WTC11 (cell line): Measurements from ENCODE around the gene CAMK2A. TPM values are rescaled to one million over a fixed set of nuclear protein-coding genes. Genes with fewer than 3 reads are reported as not detected.

Experiments
- ATAC-seq: fragments of 200-7000 bp; cut with Tn5 transposase; 2 replicates; pipeline ENCODE4 v1.10.0; 2021; ENCODE audit warnings: mild to moderate bottlenecking, moderate library complexity
- CTCF ChIA-PET: fragments of 300-600 bp; sonication (Branson Sonifier 250); formaldehyde crosslinking; loops from one replicate; lab custom pipeline; 2021; ENCODE audit warnings: antibody characterized with exemption; lab: Charles Lee
- POLR2A ChIA-PET: fragments of 350-600 bp; sonication (Branson Sonifier 250); formaldehyde crosslinking; loops from one replicate; lab custom pipeline; 2021; ENCODE audit warnings: antibody characterized with exemption; lab: Charles Lee
- DNase-seq: peaks from one replicate; pipeline ENCODE4 v3.0.0; 2021; ENCODE audit warnings: low spot score
- H3K27ac Mint-ChIP-seq: 2 replicates; pipeline ENCODE4 v1.8.0; 2021; ENCODE audit warnings: mixed read lengths
- H3K27me3 Mint-ChIP-seq: 2 replicates; pipeline ENCODE4 v1.8.0; 2021; ENCODE audit warnings: low read depth, mild to moderate bottlenecking, moderate library complexity, mixed read lengths
- H3K36me3 Mint-ChIP-seq: 2 replicates; pipeline ENCODE4 v1.8.0; 2021; ENCODE audit warnings: mixed read lengths
- H3K4me1 Mint-ChIP-seq: 2 replicates; pipeline ENCODE4 v1.8.0; 2022; ENCODE audit warnings: mixed read lengths
- H3K4me3 Mint-ChIP-seq: 2 replicates; pipeline ENCODE4 v1.8.0; 2021; ENCODE audit warnings: mild to moderate bottlenecking, moderate library complexity, mixed read lengths
- H3K9me3 Mint-ChIP-seq: 2 replicates; pipeline ENCODE4 v1.8.0; 2021; ENCODE audit warnings: mixed read lengths
- ATF2 ChIP-seq: sonication (generic); formaldehyde crosslinking; IDR thresholded peaks from 2 replicates; pipeline ENCODE4 v1.8.1; 2022; ENCODE audit warnings: low read depth, missing genetic modification reagents, borderline replicate concordance
- CBFB ChIP-seq: sonication (generic); formaldehyde crosslinking; IDR thresholded peaks from 2 replicates; pipeline ENCODE4 v1.8.1; 2022; ENCODE audit warnings: mild to moderate bottlenecking, low read depth, missing genetic modification reagents
- ETV6 ChIP-seq: sonication (generic); formaldehyde crosslinking; IDR thresholded peaks from 2 replicates; pipeline ENCODE4 v1.8.1; 2022; ENCODE audit warnings: mild to moderate bottlenecking, missing genetic modification reagents
- IRF2 ChIP-seq: sonication (generic); formaldehyde crosslinking; IDR thresholded peaks from 2 replicates; pipeline ENCODE4 v1.8.0; 2022; ENCODE audit warnings: low read depth, missing genetic modification reagents, borderline replicate concordance
- NFE2L1 ChIP-seq: sonication (generic); formaldehyde crosslinking; IDR thresholded peaks from 2 replicates; pipeline ENCODE4 v1.8.1; 2023; ENCODE audit warnings: missing genetic modification reagents
- PRDM15 ChIP-seq: sonication (generic); formaldehyde crosslinking; IDR thresholded peaks from 2 replicates; pipeline ENCODE4 v1.8.0; 2022; ENCODE audit warnings: missing genetic modification reagents
- STAT6 ChIP-seq: sonication (generic); formaldehyde crosslinking; conservative IDR thresholded peaks from 2 replicates; pipeline ENCODE4 v1.8.1; 2023; ENCODE audit warnings: mild to moderate bottlenecking, low read depth, missing genetic modification reagents, moderate library complexity
- ZMAT4 ChIP-seq: fragments of 250-450 bp; sonication (Bioruptor Pico); IDR thresholded peaks from 2 replicates; pipeline ENCODE4 v1.9.0; 2021; ENCODE audit warnings: mild to moderate bottlenecking
- ZNF263 ChIP-seq: sonication (generic); formaldehyde crosslinking; IDR thresholded peaks from 2 replicates; pipeline ENCODE4 v1.8.1; 2022; ENCODE audit warnings: low read depth, mild to moderate bottlenecking, moderate library complexity, missing genetic modification reagents
- total RNA-seq: library from RNA; stranded (reverse); gene quantifications from 3 replicates; pipeline ENCODE4 v1.2.3, GENCODE V29; 2021

CAMK2A gene
- total RNA-seq, 1 experiment from 2014 or later = 0.13 TPM

GRCh38 chr5:150301901-150302300 lies 12.3 kb upstream of the CAMK2A start:
- ATAC-seq (no peak), DNase-seq (no peak)
- no peak overlapping the region for H3K27ac Mint-ChIP-seq
- no peaks in the 10 kb centered on the region for H3K36me3 Mint-ChIP-seq
- TF ChIP-seq STAT6 (CRISPR knock-in tag) = no peak
- no peak for TF ChIP-seq ZNF263 (CRISPR knock-in tag)
- TF ChIP-seq IRF2 = no peak
- TF ChIP-seq ATF2 (CRISPR knock-in tag) = no peak
- TF ChIP-seq ZMAT4 = no peak
- H3K9me3 Mint-ChIP-seq = no peaks in the 10 kb centered on the region
- peak overlapping the region; percentile 64 for H3K4me3 Mint-ChIP-seq
- H3K4me1 Mint-ChIP-seq = peaks cover 61% of the 10 kb centered on the region
- H3K27me3 Mint-ChIP-seq = peaks cover 17% of the 10 kb centered on the region
- POLR2A ChIA-PET = interaction anchor here (0.5 to 2.0 kb wide), 3 partner anchors 15 to 109 kb away, joined by 3 to 5 read pairs (median 3); no protein-coding TSS in a partner anchor
- CTCF ChIA-PET = interaction anchor here (1.0 to 2.6 kb wide), 14 partner anchors 9 to 126 kb away, joined by 3 to 32 read pairs (median 7); partner anchors contain the start of genes CAMK2A and TCOF1

GRCh38 chr5:150301170-150301505 lies 11.6 kb upstream of the CAMK2A start:
- Mint-ChIP-seq H3K27ac (no peak overlapping the region), H3K4me1 (peaks cover 54% of the 10 kb centered on the region), H3K4me3 (peak overlapping the region; percentile 64), H3K36me3 (no peaks in the 10 kb centered on the region), H3K27me3 (peaks cover 17% of the 10 kb centered on the region), H3K9me3 (no peaks in the 10 kb centered on the region)
- DNase-seq (no peak), ATAC-seq (no peak)
- CTCF ChIA-PET = no interaction called here
- TF ChIP-seq PRDM15 (no peak), NFE2L1 (CRISPR knock-in tag) (no peak), CBFB (CRISPR knock-in tag) (no peak)
- TF ChIP-seq, all 79 proteins: peak for 0
- POLR2A ChIA-PET = interaction anchor here (1.2 kb wide), 1 partner anchor 28 kb away, joined by 5 read pairs; no protein-coding TSS in a partner anchor

GRCh38 chr5:150300496-150301169 lies 11.1 kb upstream of the CAMK2A start:
- peaks cover 17% of the 10 kb centered on the region for H3K27me3 Mint-ChIP-seq
- no peak for DNase-seq

More at GRCh38 chr5:150300496-150301169, 11.1 kb upstream of the CAMK2A start:
- no peak for TF ChIP-seq ETV6 (CRISPR knock-in tag)
- TF ChIP-seq, all 79 proteins: peak for 0
- no peak for ATAC-seq
- Mint-ChIP-seq H3K9me3 (no peaks in the 10 kb centered on the region), H3K4me1 (peaks cover 49% of the 10 kb centered on the region), H3K27ac (no peak overlapping the region), H3K36me3 (no peaks in the 10 kb centered on the region), H3K4me3 (peak overlapping the region; percentile 64)
- ChIA-PET POLR2A (interaction anchor here (1.2 kb wide), 1 partner anchor 28 kb away, joined by 5 read pairs; no protein-coding TSS in a partner anchor), CTCF (interaction anchor here (0.9 to 2.7 kb wide), 2 partner anchors 11 to 50 kb away, joined by 3 to 13 read pairs; partner anchors contain the start of gene CAMK2A)
